ENCODE results near the gene TMEM176B.
"Not testable (repeated sequence)": the region's sequence is repeated elsewhere in the genome, so short reads cannot be mapped to it uniquely, and the experiment has no call there.

The TMEM176B gene

GRCh38 chr7:150820578-150821198 lies 20.5 kb upstream of the TMEM176B start:
- DNase-seq, result no peak

- no peak for DNase-seq
These were observed 20.0 kb upstream of the TMEM176B start for GRCh38 chr7:150820148-150820547.

DNA sequence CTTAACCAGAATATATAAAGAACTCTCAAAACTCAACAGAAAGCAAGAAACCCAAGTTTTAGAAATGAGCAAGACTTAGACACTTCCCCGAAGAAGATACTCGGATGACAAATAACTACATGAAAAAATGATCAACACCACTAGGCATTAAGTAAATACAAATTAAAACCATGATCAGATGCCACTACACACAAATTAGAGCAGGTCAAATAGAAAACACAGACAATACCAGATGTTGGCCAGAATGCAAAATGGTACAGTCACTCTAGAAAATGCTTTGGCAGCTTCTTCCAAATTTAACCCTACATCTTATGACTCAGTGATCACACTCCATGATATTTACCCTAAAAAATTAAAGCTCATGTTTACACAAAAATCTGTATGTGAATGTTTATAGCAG lies 18.8 kb upstream of the TMEM176B start:
- DNase-seq, result no peak

GRCh38 chr7:150814328-150815001 lies 14.3 kb upstream of the TMEM176B start:
- no peak for DNase-seq

DNA sequence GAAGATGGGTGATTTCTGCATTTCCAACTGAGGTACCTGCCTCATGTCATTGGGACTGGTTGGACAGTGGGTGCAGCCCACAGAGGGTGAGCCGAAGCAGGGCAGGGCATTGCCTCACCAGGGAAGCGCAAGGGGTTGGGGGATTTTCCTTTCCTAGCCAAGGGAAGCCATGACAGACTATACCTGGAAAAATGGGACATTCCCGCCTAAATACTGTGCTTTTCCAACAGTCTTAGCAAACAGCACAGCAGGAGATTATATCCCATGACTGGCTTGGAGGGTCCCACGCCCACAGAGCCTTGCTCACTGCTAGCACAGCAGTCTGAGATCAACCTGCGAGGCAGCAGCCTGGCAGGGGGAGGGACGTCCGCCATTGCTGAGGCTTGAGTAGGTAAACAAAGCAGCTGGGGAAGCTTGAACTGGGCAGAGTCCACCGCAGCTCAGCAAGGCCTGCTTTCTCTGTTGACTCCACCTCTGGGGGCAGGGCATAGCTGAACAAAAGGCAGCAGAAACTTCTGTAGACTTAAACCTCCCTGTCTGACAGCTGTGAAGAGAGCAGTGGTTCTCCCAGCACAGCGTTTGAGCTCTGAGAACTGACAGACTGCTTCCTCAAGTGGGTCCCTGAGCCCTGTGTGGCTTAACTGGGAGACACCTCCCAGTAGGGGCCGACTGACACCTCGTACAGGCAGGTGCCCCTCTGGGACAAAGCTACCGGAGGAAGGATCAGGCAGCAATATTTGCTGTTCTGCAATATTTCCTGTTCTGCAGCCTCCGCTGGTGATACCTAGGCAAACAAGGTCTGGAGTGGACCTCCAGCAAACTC lies 7.7 kb upstream of the TMEM176B start:
- DNase-seq, result not testable (repeated sequence)

DNA sequence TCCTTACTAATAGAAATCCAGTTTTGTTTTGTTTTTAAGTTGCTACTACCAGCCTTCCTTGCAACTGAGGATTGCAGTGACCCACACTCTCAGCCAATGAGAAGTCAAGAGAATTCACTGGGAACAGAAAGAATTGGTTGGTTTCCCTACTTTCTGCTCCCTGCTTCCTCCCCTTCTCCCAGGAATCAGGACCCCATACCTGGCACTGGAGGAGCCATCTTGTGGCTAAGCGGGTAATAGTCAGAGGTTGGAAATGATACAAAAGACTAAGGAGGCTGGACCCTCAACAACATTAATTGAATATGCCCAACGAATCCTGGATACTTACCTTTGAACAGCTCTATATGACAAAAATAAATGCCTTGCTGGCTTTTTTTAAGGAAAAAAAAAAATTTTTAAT lies 6.7 kb upstream of the TMEM176B start:
- no peak for DNase-seq

DNA sequence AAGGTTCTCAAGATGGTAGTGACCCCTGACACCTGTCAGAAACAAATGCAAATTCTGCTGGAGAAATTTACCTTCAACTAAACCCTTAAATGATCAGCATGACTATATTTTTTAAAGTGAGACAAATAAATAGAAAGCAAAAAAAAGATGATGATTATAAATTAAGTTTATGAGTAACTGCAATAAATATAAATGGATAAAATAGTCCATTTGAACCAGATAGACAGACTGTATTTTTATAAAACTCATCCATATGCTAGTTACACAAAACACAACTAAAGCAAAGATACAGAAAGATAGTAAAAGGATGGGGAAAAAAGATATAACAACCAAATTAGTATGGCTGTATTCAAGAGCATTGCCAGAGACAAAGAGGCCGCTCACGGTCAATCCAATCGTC lies 6.3 kb upstream of the TMEM176B start:
- DNase-seq, result no peak

DNA sequence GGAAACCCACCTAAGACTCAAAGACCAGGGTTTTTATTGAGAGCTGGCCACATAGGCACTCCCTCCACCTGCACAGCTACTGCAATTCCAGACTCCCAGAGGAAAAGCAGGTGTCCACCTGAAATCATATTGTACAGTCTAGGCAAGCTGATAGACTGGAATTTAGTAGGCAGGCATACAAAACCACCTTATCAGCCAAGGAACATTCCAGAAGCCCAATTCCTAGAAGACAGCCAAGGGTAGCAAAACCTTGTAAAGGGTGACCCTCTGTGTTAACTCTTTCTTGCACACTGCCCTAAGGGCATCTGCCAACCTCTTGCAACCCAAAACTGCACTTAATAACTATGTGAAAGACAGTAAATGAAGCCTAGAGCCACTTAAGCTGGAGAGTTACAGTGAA lies 5.7 kb upstream of the TMEM176B start:
- no peak for DNase-seq

GRCh38 chr7:150804802-150805201 lies 4.6 kb upstream of the TMEM176B start:
- no peak for DNase-seq

DNA sequence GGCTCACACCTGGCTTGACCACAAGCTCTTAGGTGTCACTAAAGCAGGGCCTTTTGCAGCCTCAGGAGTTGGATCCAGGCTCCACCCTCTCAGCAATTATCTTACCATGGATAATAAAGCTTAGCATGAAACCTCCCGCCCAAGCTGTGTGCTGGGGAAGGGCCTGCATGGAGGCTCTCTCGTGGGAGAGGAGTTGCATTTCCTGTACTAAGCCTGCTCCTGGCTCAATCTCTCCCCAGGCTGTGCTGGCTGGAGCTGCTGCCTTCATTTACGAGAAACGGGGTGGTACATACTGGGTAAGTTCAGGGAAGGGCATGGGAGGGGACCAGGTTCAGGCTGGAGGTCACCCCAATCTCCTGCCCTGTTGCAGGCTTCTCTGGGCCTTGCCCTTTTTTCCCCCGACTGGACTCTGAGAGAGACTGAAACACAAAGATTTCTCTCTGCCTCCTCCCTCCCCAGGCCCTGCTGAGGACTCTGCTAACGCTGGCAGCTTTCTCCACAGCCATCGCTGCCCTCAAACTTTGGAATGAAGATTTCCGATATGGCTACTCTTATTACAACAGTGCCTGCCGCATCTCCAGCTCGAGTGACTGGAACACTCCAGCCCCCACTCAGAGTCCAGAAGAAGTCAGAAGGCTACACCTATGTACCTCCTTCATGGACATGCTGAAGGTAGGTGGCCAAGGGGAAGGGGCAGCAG lies 3.1 kb upstream of the TMEM176B start:
- no peak for DNase-seq

DNA sequence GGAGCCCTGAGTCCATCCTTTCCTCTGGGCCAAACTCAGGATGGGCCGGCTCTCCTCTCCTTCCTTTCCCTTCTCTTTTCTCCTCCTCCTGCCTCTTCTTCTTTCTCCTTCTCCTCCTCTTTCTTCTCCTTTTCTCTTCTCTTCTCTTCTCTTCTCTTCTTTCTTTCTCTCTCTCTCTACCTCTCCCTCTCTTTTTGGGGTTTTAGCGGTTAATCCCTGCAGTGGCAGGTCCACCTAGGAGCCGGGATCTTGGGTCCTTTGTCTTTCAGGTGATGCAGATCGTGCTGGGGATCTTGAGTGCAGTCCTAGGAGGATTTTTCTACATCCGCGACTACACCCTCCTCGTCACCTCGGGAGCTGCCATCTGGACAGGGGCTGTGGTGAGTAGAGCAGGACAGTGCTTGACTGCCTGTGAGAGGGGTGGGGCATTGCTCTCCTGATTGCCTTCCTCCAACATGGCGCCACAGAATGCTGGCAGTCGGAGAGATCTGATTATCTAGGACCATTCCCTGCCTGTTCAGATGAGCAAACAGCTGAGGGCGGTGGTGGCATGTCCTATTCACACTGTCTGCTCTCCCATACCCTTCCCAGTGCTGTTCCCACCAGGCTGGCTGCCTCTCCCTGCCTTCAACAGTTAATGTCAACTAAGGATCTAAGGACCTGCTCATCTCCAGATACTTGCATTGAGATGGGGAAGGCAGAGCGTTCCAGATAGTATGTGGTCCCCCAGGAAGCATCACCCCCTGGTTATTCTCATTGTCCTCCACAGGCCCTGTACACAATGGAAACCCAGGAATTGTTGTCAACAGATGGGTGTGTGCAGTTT lies 2.0 kb upstream of the TMEM176B start:
- DNase-seq, result no peak

DNA sequence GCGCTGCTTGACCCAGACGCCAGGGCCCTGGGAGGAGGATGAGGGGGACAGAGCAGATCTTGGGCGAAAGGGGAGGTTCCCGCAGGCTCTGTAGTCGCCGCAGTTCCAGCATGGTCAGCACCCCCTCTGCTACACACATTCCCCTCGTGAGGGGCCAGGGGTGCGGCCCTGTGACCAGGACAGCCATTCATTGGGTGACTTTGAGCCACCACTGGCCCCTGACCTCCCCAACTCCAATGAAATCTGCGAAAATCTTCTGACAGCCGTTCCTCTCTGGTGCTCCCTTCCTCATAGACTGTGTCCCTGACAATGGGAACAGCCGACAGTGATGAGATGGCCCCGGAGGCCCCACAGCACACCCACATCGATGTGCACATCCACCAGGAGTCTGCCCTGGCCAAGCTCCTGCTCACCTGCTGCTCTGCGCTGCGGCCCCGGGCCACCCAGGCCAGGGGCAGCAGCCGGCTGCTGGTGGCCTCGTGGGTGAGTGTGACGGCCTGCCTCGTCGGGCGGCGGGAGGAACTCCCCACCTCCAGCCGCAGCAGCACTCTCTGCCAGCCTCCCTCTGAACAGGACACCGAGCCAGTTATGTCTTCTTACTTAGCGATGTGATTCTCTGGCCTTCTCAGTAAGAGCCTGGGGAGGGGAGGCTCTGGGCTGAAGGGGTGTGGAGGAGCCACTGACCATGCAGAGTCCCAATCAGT lies 1.2 kb upstream of the TMEM176B start:
- DNase-seq, result no peak

DNA sequence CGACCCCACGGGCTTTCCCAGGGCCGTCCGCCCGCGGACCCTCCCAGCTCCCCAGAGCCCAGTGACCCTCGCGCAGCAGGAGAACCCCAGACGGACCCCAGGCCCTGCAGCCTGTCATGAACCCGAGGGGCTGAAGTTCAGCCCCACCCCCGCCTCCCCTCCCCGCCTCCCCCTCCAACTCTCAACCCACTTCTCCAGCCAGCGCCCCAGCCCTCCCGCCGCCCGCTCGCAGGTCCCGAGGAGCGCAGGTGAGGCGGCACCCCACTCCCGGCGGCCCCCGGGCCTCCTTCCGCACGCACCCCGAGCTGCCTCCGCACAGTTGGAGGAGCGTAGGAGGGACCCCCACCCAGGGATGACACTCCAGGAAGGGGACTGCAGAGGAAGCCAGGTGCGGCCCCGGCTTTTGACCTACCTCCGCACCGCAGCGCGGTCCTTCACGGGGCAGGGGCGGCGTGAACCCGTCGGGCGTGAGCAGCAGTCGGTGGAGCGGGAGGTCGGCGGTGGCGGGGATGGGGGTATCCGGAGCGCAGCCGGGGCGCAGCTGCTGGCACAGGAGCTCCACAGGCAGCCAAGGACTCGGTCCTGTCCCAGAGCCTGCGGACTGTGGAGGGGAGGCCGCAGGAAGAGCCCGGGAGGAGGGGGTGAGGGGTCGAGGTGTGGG lies 547 bp upstream of the TMEM176B start, which contains the start of gene TMEM176A:
TMEM176A (plus strand) TSS at position 189 of the 661 bp plus-strand sequence. CDS start 782 bp downstream, outside the sequence.
- no peak for DNase-seq

GRCh38 chr7:150799156-150799555 lies 1.0 kb downstream of the TMEM176B start:
- DNase-seq, result no peak

GRCh38 chr7:150797661-150798060 lies 2.5 kb downstream of the TMEM176B start:
- no peak for DNase-seq

DNA sequence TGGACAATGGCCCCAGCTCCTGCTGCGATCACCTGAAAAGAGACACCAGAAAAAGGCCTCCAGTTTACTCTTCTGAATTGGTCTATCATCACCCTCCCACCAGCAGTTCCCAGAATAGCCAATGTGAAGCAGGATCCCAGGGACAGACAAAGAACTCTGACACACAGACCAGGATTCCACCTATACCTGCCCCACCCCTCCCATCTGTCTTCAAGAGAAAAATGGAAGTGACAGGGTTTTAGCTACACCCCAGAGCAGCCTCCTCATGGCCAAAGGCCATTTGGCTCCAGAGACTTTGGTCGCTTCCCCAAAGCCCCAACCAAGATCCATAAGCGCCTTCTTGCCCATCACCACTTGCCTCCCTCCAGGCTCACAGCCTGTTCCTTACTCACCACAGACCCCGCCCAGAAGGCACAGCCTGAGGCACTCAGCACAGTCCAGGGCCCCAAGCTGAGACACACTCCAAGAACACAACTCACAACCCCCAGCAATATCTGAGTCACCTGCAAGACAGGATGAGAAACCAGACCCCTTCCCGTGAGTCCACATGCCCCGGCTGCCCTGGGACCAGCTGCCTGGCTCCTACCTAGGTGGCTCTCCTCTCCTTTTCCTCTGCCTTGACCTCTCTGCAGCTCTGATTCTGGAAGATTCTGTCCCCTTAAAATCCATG lies 6.5 kb downstream of the TMEM176B start:
- no peak for DNase-seq

DNA sequence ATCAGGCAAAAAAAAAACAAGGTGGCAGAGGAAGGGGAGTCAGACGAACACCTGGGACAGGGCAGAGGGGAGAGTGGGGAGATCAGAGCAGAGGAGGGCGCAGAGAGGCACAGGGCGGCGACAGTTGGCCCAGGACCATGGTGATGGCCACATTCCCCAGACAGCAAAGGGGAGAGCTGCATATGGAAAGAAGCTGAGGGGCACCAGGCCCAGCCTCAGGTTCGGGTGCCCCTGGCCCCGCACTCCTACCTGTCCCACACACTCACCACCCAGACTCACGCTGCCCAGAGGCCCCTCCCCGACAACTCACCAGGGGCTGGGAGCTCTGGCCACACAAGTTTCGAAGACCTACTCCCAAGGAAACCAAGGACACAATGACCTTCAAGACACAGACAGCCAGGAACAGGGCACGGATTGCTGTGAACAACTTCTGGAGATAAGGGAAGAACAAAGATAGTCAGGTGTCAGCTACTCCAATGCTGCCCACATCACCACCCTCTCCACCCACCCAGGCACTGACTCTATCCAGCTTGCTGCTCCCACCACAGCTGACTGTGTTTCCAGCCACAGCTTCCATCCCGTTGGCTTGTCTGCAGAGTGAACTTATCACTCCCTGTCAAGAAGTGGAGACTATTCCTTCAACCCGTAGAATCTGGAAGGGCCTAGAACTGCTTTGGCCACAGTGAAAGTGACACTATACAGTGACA lies 8.3 kb downstream of the TMEM176B start:
- no peak for DNase-seq

DNA sequence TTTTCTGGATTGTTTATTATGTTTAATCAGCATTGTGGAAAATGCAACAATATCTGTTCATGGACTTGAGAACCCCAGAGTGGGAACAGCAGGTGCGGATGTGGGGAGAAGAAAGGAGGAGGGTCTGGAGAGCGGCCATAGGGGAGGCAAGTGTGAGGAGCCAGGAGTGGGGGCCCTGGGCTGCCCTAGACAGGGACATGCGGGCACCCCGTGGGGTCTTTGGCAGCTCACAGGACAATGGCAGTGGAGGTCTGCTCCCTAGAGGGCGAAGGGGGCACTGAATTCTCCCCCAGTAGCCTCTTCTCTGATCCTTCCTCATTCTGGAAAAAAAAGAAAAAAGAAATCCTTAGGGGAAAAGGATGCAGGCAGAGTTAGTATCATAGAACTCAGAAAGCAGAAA lies 8.9 kb downstream of the TMEM176B start:
- no peak for DNase-seq

DNA sequence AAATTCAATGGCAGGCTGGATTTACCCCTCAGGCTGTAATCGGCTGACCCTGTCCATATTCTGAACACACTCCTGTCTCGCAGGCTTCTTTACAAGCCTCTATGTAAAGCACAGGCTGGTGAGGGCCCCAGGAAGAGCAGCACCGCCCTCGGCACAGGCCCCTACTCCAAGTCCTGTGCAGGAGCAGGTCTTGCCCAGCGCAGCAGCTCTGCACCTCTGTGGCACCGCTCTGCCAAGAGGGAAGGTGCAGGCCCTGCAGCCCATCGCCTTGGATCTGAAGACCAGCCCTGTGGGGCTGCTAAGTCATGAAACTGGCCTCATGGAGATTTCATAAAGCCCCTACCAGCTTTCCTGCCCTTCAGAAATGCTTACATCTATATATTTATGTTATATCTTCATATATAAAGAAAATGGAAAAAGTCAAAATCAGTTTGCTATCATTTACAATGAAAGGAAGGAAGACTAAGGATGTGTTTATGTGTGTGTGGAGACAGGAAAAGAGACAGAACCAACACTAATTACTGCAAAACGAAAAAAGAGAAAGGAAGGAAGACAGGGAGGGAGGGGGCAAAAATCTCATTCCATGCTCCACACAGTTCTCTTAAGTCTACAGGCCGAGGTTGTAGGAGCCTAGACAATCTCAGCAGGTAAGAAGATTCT lies 9.6 kb downstream of the TMEM176B start:
- no peak for DNase-seq

Measured in T-helper 9 cell (primary cell).